HepG2 (cell line): ENCODE data around the gene PELI3. TPM values are rescaled to one million over a fixed set of nuclear protein-coding genes. Genes with fewer than 3 reads are reported as not detected.

Source experiments
- E2F2 ChIP-seq: sonication (generic); formaldehyde crosslinking; IDR thresholded peaks from 2 replicates; pipeline ENCODE4 v1.4.0; 2020; ENCODE audit warnings: missing genetic modification reagents, borderline replicate concordance
- FOXK1 ChIP-seq: sonication (generic); formaldehyde crosslinking; IDR thresholded peaks from 2 replicates; pipeline ENCODE4 v1.4.0; 2020; ENCODE audit warnings: low read depth, missing genetic modification reagents, borderline replicate concordance
- MTA1 ChIP-seq: sonication (generic); formaldehyde crosslinking; IDR thresholded peaks from 2 replicates; pipeline ENCODE4 v1.4.0; 2020; ENCODE audit warnings: missing genetic modification reagents, mild to moderate bottlenecking, borderline replicate concordance
- PHB2 ChIP-seq: fragments of 450-650 bp; IDR thresholded peaks from 2 replicates; pipeline ENCODE4 v1.6.1; 2018; ENCODE audit not compliant: partially characterized antibody
- RAD51 ChIP-seq: fragments of 450-650 bp; IDR thresholded peaks from 2 replicates; pipeline ENCODE4 v1.6.1; 2016; ENCODE audit warnings: borderline replicate concordance
- SIN3B ChIP-seq: fragments of 150-350 bp; IDR thresholded peaks from 2 replicates; pipeline ENCODE4 v1.6.1; 2014; ENCODE audit warnings: low read length
- SNAPC4 ChIP-seq: sonication (generic); formaldehyde crosslinking; IDR thresholded peaks from 2 replicates; pipeline ENCODE4 v1.4.0; 2020; ENCODE audit warnings: mild to moderate bottlenecking, missing genetic modification reagents
- SOX13 ChIP-seq, 3 experiments: fragments of 450-650 bp in 1 of 3; sonication (generic) in 1 of 3; formaldehyde crosslinking in 1 of 3; IDR thresholded peaks in 2 of 3; conservative IDR thresholded peaks in 1 of 3; 2 replicates each; pipeline versions ENCODE4 v1.5.0 to v1.6.1; 2016 to 2020; ENCODE audit warnings: antibody characterized with exemption in 1 of 3, mild to moderate bottlenecking in 1 of 3, missing compliant biosample characterization in 1 of 3, missing genetic modification reagents in 1 of 3, moderate library complexity in 1 of 3
- SOX6 ChIP-seq, 2 experiments: fragments of 450-650 bp in 1 of 2; sonication (generic) in 1 of 2; formaldehyde crosslinking in 1 of 2; IDR thresholded peaks; 2 replicates each; pipeline versions ENCODE4 v1.4.0 to v1.6.1; 2017 to 2020; ENCODE audit warnings: antibody characterized with exemption in 1 of 2, mild to moderate bottlenecking in 1 of 2, missing genetic modification reagents in 1 of 2
- SPEN ChIP-seq: sonication (generic); formaldehyde crosslinking; IDR thresholded peaks from 2 replicates; pipeline ENCODE4 v1.5.1; 2020; ENCODE audit warnings: low read depth, mild to moderate bottlenecking, missing genetic modification reagents
- TCF7L2 ChIP-seq: IDR thresholded peaks from 2 replicates; pipeline ENCODE4 v1.6.1; 2011; ENCODE audit warnings: mild to moderate bottlenecking, low read depth, low read length, moderate library complexity
- ZNF318 ChIP-seq: sonication (generic); formaldehyde crosslinking; IDR thresholded peaks from 2 replicates; pipeline ENCODE4 v1.4.0; 2020; ENCODE audit warnings: mild to moderate bottlenecking, missing genetic modification reagents
- ZNF496 ChIP-seq: sonication (generic); formaldehyde crosslinking; IDR thresholded peaks from 2 replicates; pipeline ENCODE4 v1.8.1; 2023; ENCODE audit warnings: mild to moderate bottlenecking, moderate library complexity, missing genetic modification reagents; ENCODE audit not compliant: insufficient replicate concordance
- ZNF644 ChIP-seq: IDR thresholded peaks from 2 replicates; pipeline ENCODE4 v1.6.1; 2016; ENCODE audit warnings: low read depth
- ZSCAN31 ChIP-seq: sonication (generic); formaldehyde crosslinking; IDR thresholded peaks from 2 replicates; pipeline ENCODE4 v1.5.0; 2020; ENCODE audit warnings: low read depth, mild to moderate bottlenecking, missing genetic modification reagents
- polyA plus RNA-seq, 8 experiments: library from polyadenylated mRNA; depleted of rRNA in 3 of 8; stranded (reverse) in 7 of 8; unstranded in 1 of 8; fragments of >200 nt; fragmentation: Illumina TruSeq in 4 of 8; extraction: Trizol in 4 of 8; gene quantifications; 2 replicates each; pipeline versions ENCODE4 v1.2.1 to v1.2.3, GENCODE V29; 2011 to 2016; ENCODE audit warnings: low read depth in 4 of 8, missing spikeins in 1 of 8, mixed read lengths in 1 of 8; ENCODE audit not compliant: insufficient read depth in 1 of 8
- total RNA-seq, 5 experiments: library from RNA; depleted of rRNA; stranded (reverse); fragments of >200 nt; fragmentation: Illumina TruSeq; extraction: Trizol; gene quantifications; 2 replicates each; pipeline ENCODE4 v1.2.3, GENCODE V29; 2016; ENCODE audit warnings: low read depth in 1 of 5

PELI3 gene
- total and polyA plus RNA-seq, 2 of the 13 experiments (the other 11 are each of a cell fraction or from before 2014, with no cell fraction given): 2.0 to 4.0 TPM

GRCh38 chr11:66509131-66509561 lies 42.4 kb downstream of the PELI3 start (continued):
- TF ChIP-seq ZNF318 (CRISPR knock-in tag) (no peak), ZSCAN31 (CRISPR knock-in tag) (no peak), SIN3B (no peak), ZNF644 (CRISPR knock-in tag) (no peak), SNAPC4 (no peak), SOX6 (IDR thresholded peaks at IDR 0.05) (no peak), SOX6 (CRISPR knock-in tag; IDR thresholded peaks at IDR 0.05) (no peak), MTA1 (CRISPR knock-in tag) (peak; percentile 47; the same call in 1 of the 2 replicates), ZNF496 (CRISPR knock-in tag) (no peak), RAD51 (no peak), FOXK1 (no peak), PHB2 (no peak), E2F2 (CRISPR knock-in tag) (no peak), TCF7L2 (no peak), SPEN (CRISPR knock-in tag) (peak; percentile 31; the same call in 1 of the 2 replicates), SOX13 (IDR thresholded peaks at IDR 0.05) (no peak), SOX13 (CRISPR knock-in tag; conservative IDR thresholded peaks at IDR 0.05 in 1 of 2, IDR thresholded peaks at IDR 0.05 in 1 of 2) (no peak)
